ENCODE data around the gene TTC7B. TPM values are rescaled to one million over a fixed set of nuclear protein-coding genes. Genes with fewer than 3 reads are reported as not detected.
A peak's percentile ranks its signal among the peaks of the same experiment; 100 is the strongest.

TTC7B gene
- total and polyA plus RNA-seq, 2 of the 13 experiments (the other 11 are each of a cell fraction or from before 2014, with no cell fraction given): 1.3 to 3.2 TPM

- in situ Hi-C loops (cut with HindIII; ENCODE audit: extremely low pct_ligation_motif_present, low pct_unique_long_range_greater_than_20kb) (no loop called here), intact Hi-C loops (cut with micrococcal nuclease; ENCODE audit: unreplicated experiment) (no loop called here)
- CTCF ChIA-PET (ENCODE audit: low intra/inter-chr PET ratio, low total read pairs): no interaction called here
- Histone ChIP-seq H3K79me2 (ENCODE audit: insufficient read depth, low read length) (no peaks in the 10 kb centered on the region), H3K36me3 (replicated peaks in 1 of 2; ENCODE audit: control insufficient read depth in 1 of 2, insufficient read depth in 2 of 2, low read length in 2 of 2) (no peaks in the 10 kb centered on the region), H4K20me1 (ENCODE audit: insufficient read depth, low read length) (no peaks in the 10 kb centered on the region), H3K4me1 (ENCODE audit: insufficient read depth, low read length) (peaks cover 61% of the 10 kb centered on the region), H3K4me3 (replicated peaks in 1 of 3; ENCODE audit: insufficient read depth in 1 of 3, low read depth in 2 of 3, low read length in 3 of 3) (no peak overlapping the region), H3K9me3 (ENCODE audit: low read length) (no peaks in the 10 kb centered on the region), H3K4me2 (ENCODE audit: low read depth, low read length) (no peak overlapping the region), H3K27me3 (ENCODE audit: control insufficient read depth in 1 of 2, insufficient read depth in 2 of 2, low read length in 2 of 2) (no peaks in the 10 kb centered on the region), H3K9ac (ENCODE audit: insufficient read depth, low read depth, low read length) (no peak overlapping the region), H2AFZ (ENCODE audit: low read length) (no peak overlapping the region), H3K27ac (ENCODE audit: extremely low read length, insufficient read depth, low read length) (no peak overlapping the region)
- FAIRE-seq: no peak
- TF ChIP-seq FOXC1 (CRISPR knock-in tag; IDR thresholded peaks at IDR 0.05; ENCODE audit: borderline replicate concordance) (no peak), ZNF770 (CRISPR knock-in tag; IDR thresholded peaks at IDR 0.05) (0 out of 2 replicates have a peak, but pooled peaks have one; percentile 3)
- WGBS (ENCODE audit: low lambda C conversion rate): 95% methylated on average over 8 of the region's 8 CpGs
- POLR2A ChIA-PET: interaction anchor here (2.4 kb wide), 1 partner anchor 8 kb away, joined by 21 read pairs; no protein-coding TSS in a partner anchor
- BruUV-seq (replicated peaks): no TSS peak
- no peak for DNase-seq (ENCODE audit: low spot score)
- ATAC-seq: no peak
Observed at GRCh38 chr14:90504643-90505042, 311.6 kb downstream of the TTC7B start.

- Histone ChIP-seq H3K36me3 (replicated peaks in 1 of 2; ENCODE audit: control insufficient read depth in 1 of 2, insufficient read depth in 2 of 2, low read length in 2 of 2) (no peaks in the 10 kb centered on the region), H3K4me2 (ENCODE audit: low read depth, low read length) (no peak overlapping the region), H2AFZ (ENCODE audit: low read length) (no peak overlapping the region), H4K20me1 (ENCODE audit: insufficient read depth, low read length) (no peaks in the 10 kb centered on the region), H3K4me3 (replicated peaks in 1 of 3; ENCODE audit: insufficient read depth in 1 of 3, low read depth in 2 of 3, low read length in 3 of 3) (no peak overlapping the region), H3K9ac (ENCODE audit: insufficient read depth, low read depth, low read length) (no peak overlapping the region), H3K27me3 (ENCODE audit: control insufficient read depth in 1 of 2, insufficient read depth in 2 of 2, low read length in 2 of 2) (no peaks in the 10 kb centered on the region), H3K79me2 (ENCODE audit: insufficient read depth, low read length) (no peaks in the 10 kb centered on the region), H3K27ac (ENCODE audit: extremely low read length, insufficient read depth, low read length) (no peak overlapping the region), H3K4me1 (ENCODE audit: insufficient read depth, low read length) (peaks cover 61% of the 10 kb centered on the region), H3K9me3 (ENCODE audit: low read length) (no peaks in the 10 kb centered on the region)
- no TSS peak for BruUV-seq (replicated peaks)
- intact Hi-C loops (cut with micrococcal nuclease; ENCODE audit: unreplicated experiment): no loop called here
- in situ Hi-C loops (cut with HindIII; ENCODE audit: extremely low pct_ligation_motif_present, low pct_unique_long_range_greater_than_20kb): no loop called here
- POLR2A ChIA-PET: interaction anchor here (2.4 kb wide), 1 partner anchor 9 kb away, joined by 21 read pairs; no protein-coding TSS in a partner anchor
- DNase-seq (ENCODE audit: low spot score) (no peak), FAIRE-seq (no peak), ATAC-seq (no peak)
- 76% methylated on average over 5 of the region's 5 CpGs for WGBS (ENCODE audit: low lambda C conversion rate)
- CTCF ChIA-PET (ENCODE audit: low intra/inter-chr PET ratio, low total read pairs): no interaction called here
- TF ChIP-seq TCF7 (IDR thresholded peaks at IDR 0.05; ENCODE audit: low read depth): no peak
- no peak for TF ChIP-seq PHF8 (CRISPR knock-in tag; IDR thresholded peaks at IDR 0.05)
- TF ChIP-seq USF2 (IDR thresholded peaks at IDR 0.05; ENCODE audit: low read depth, low read length): no peak
- TF ChIP-seq USF2 (CRISPR knock-in tag; IDR thresholded peaks at IDR 0.05; ENCODE audit: borderline replicate concordance): no peak
- TF ChIP-seq PPARG (CRISPR knock-in tag; conservative IDR thresholded peaks at IDR 0.05): no peak
- no peak for TF ChIP-seq ZNF275 (CRISPR knock-in tag; IDR thresholded peaks at IDR 0.05; ENCODE audit: borderline replicate concordance)
Observed at GRCh38 chr14:90503582-90503981, 312.6 kb downstream of the TTC7B start.
